Sigmoid colon (tissue), 7 donors: Measurements from ENCODE around the gene SUSD1. TPM values are rescaled to one million over a fixed set of nuclear protein-coding genes. Genes with fewer than 3 reads are reported as not detected.
A peak's percentile ranks its signal among the peaks of the same experiment; 100 is the strongest.

Source experiments
- DNase-seq: peaks from one replicate; pipeline ENCODE4 v3.0.0-alpha.2; 2019
- H3K27ac ChIP-seq, 4 donors: fragments of 200-600 bp; sonication (generic); one replicate each; pipeline ENCODE4 v1.5.1; 2016 to 2019; ENCODE audit warnings: mild to moderate bottlenecking in 1 of 4
- H3K27me3 ChIP-seq, 3 donors: fragments of 200-600 bp; sonication (generic); one replicate each; pipeline ENCODE4 v1.5.1; 2019; ENCODE audit warnings: mild to moderate bottlenecking in 1 of 3
- H3K36me3 ChIP-seq, 4 donors: fragments of 200-600 bp; sonication (generic); one replicate each; pipeline ENCODE4 v1.5.1; 2016 to 2019
- H3K4me1 ChIP-seq, 4 donors: fragments of 200-600 bp; sonication (generic); one replicate each; pipeline ENCODE4 v1.5.1; 2017 to 2019
- H3K4me3 ChIP-seq, 4 donors: fragments of 200-600 bp; sonication (generic); one replicate each; pipeline ENCODE4 v1.5.1; 2017 to 2019; ENCODE audit warnings: mild to moderate bottlenecking in 2 of 4, moderate library complexity in 1 of 4
- H3K9me3 ChIP-seq, 4 donors: fragments of 200-600 bp in 3 of 4; sonication (generic) in 3 of 4; one replicate each; pipeline versions ENCODE4 v1.5.1 to v1.6.1; 2013 to 2019
- EP300 ChIP-seq, 4 donors: sonication (generic); formaldehyde crosslinking; IDR thresholded peaks; one replicate each; pipeline ENCODE4 v1.6.1; 2017; ENCODE audit warnings: antibody characterized with exemption in 4 of 4
- POLR2A ChIP-seq, 2 donors: fragments of 450-650 bp; IDR thresholded peaks; one replicate each; pipeline ENCODE4 v1.6.1; 2016; ENCODE audit warnings: antibody characterized with exemption in 2 of 2, mild to moderate bottlenecking in 2 of 2, moderate library complexity in 2 of 2
- POLR2AphosphoS5 ChIP-seq, 4 donors: sonication (generic); formaldehyde crosslinking; IDR thresholded peaks; one replicate each; pipeline ENCODE4 v1.6.1; 2017; ENCODE audit warnings: antibody characterized with exemption in 4 of 4
- WGBS, 2 donors: extraction: QIAGEN DNeasy Blood & Tissue Kit; methylation state at CpG; one replicate each; pipeline ENCODE4 v1.1.7; 2013; 5-methylcytosine and 5-hydroxymethylcytosine counted together
- intact Hi-C: fragments of 100-400 bp; cut with DNase I; formaldehyde crosslinking; loops from one replicate; pipeline ENCODE4 v1.15.1; 2023
- polyA plus RNA-seq, 3 donors: library from polyadenylated mRNA; stranded (reverse); fragments of 200-250 nt; gene quantifications; one replicate each; pipeline ENCODE4 v1.2.3, GENCODE V29; 2013
- total RNA-seq, 4 donors: library from RNA; depleted of rRNA; stranded (reverse); fragments of >200 nt; gene quantifications; one replicate each; pipeline ENCODE4 v1.1.0, GENCODE V29; 2016
- TF ChIP-seq, protein P1 (sequence below), 4 experiments: fragments of 450-650 bp in 3 of 4; fragments of 200-600 bp in 1 of 4; IDR thresholded peaks; one replicate each; pipeline ENCODE4 v1.5.1; 2016 to 2019; ENCODE audit warnings: antibody characterized with exemption in 4 of 4, mild to moderate bottlenecking in 3 of 4, moderate library complexity in 2 of 4
- donor health status: healthy with polysubstance abuse.
- donor health status: Bipolar disorder and iron deficiency.
- donor health status: healthy.

SUSD1 gene
- total and polyA plus RNA-seq, 7 donors, result 1.8 to 10.7 (median 4.7) TPM

DNA sequence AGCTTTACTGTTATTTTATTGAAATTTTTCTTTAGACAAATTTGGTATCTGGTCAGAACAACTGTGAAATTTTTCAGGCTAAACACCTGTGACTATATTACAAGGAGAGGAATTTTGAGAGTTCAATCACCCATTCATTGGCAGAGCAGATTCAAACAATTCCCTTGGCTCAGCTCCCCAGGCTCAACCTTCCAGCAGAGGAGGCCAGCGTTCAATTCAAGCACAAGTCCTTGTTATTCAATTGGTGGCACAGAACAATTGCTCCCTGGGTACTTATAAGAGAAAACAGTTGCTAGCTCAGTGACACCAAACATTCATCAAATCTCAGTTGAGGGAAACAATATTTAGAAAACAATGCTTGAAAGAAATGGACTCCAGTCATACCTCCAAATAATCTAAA is 83.3 kb downstream of the SUSD1 start:
- WGBS, 2 donors, result 35 to 44% methylated on average over 1 of the region's 1 CpG
- no peaks in the 10 kb centered on the region for H3K36me3 ChIP-seq
- intact Hi-C loops, result loop anchor here (10.0 kb wide), 1 partner anchor 57 kb away; no protein-coding TSS in a partner anchor
- H3K9me3 ChIP-seq, result no peaks in the 10 kb centered on the region
- H3K4me1 ChIP-seq, result no peaks in the 10 kb centered on the region
- TF ChIP-seq POLR2A (IDR thresholded peaks at IDR 0.05) (no peak), EP300 (IDR thresholded peaks at IDR 0.05) (no peak), POLR2AphosphoS5 (IDR thresholded peaks at IDR 0.05) (no peak)
- TF ChIP-seq, protein P1, sequence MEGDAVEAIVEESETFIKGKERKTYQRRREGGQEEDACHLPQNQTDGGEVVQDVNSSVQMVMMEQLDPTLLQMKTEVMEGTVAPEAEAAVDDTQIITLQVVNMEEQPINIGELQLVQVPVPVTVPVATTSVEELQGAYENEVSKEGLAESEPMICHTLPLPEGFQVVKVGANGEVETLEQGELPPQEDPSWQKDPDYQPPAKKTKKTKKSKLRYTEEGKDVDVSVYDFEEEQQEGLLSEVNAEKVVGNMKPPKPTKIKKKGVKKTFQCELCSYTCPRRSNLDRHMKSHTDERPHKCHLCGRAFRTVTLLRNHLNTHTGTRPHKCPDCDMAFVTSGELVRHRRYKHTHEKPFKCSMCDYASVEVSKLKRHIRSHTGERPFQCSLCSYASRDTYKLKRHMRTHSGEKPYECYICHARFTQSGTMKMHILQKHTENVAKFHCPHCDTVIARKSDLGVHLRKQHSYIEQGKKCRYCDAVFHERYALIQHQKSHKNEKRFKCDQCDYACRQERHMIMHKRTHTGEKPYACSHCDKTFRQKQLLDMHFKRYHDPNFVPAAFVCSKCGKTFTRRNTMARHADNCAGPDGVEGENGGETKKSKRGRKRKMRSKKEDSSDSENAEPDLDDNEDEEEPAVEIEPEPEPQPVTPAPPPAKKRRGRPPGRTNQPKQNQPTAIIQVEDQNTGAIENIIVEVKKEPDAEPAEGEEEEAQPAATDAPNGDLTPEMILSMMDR (IDR thresholded peaks at IDR 0.05), result no peak
- H3K27ac ChIP-seq, result no peak overlapping the region
- no peaks in the 10 kb centered on the region for H3K27me3 ChIP-seq
- no peak for DNase-seq
- no peak overlapping the region for H3K4me3 ChIP-seq

DNA sequence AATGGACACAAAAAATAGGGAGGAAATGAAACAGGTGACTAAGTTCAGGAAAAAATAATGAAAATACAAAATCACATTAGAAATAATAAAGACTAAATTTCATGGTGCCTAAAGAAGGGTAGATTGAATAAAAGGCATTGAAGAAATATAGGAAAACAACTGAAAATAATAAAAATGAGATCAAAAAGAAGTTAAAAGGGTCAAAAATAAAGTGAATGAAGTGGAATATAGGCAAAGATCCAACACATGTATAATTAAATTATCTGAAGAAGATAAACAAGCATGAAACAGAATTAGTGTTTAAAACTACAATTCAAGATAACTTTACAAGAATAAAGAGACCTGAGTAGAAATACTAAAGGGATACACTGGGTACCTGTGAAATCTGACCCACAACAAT is 87.6 kb downstream of the SUSD1 start:
- H3K4me3 ChIP-seq, result no peak overlapping the region
- no peak overlapping the region for H3K27ac ChIP-seq
- intact Hi-C loops, result no loop called here
- DNase-seq, result no peak
- H3K4me1 ChIP-seq, result no peaks in the 10 kb centered on the region
- no peaks in the 10 kb centered on the region for H3K9me3 ChIP-seq
- H3K27me3 ChIP-seq, result no peaks in the 10 kb centered on the region
- no peak for TF ChIP-seq POLR2A (IDR thresholded peaks at IDR 0.05)
- TF ChIP-seq POLR2AphosphoS5 (IDR thresholded peaks at IDR 0.05), result no peak
- no peak for TF ChIP-seq EP300 (IDR thresholded peaks at IDR 0.05)
- TF ChIP-seq, protein P1 (IDR thresholded peaks at IDR 0.05), result no peak
- no peaks in the 10 kb centered on the region for H3K36me3 ChIP-seq

DNA sequence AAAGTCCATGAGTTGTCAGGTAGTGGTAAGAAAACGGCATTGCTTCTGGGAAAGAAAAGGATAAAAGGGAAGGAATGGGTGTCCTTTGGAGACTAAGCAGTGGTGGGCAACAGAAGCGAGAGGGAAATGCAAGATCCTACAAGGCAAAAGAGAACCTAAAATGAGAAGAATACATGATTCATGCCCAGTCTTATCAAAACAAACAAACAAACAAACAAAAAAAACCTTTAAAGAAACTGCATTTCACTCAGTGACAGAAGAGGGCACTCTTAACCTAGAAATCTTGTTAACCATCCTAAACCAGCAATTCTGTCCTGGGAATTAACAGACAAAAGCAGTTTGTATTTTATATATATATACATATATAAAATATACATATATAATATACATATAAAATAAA is 88.5 kb downstream of the SUSD1 start:
- no peak for DNase-seq
- TF ChIP-seq EP300 (IDR thresholded peaks at IDR 0.05) (no peak), POLR2A (IDR thresholded peaks at IDR 0.05) (no peak), POLR2AphosphoS5 (IDR thresholded peaks at IDR 0.05) (no peak)
- TF ChIP-seq, protein P1 (IDR thresholded peaks at IDR 0.05), result peak in 2 of 4 experiments; percentile 14 to 23
- Histone ChIP-seq H3K9me3 (no peaks in the 10 kb centered on the region), H3K36me3 (no peaks in the 10 kb centered on the region), H3K4me1 (no peaks in the 10 kb centered on the region), H3K27ac (no peak overlapping the region), H3K4me3 (no peak overlapping the region), H3K27me3 (no peaks in the 10 kb centered on the region)
- intact Hi-C loops, result no loop called here
- 83 to 84% methylated on average over 2 of the region's 2 CpGs for WGBS, 2 donors

DNA sequence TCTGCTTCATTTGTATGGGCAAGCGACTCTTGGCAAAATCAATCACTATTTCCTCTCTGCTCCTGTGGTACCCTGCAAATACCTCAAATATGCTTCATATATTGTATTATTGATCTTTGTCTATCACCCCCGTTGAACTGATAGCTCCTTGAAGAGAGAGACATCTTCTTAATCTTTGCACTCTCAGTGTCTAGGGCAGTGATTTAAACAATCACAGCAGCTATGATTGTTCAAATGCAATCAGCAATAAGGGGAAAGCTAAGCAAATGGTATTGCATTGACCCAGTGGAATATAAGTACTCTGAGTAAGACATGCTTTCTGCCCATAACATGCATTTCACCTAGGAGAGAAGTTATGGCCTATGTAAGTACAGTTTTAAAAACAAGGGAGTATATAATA is 90.2 kb downstream of the SUSD1 start:
- no peaks in the 10 kb centered on the region for H3K4me1 ChIP-seq
- WGBS, 2 donors, result 50 to 74% methylated on average over 2 of the region's 2 CpGs
- no peak overlapping the region for H3K27ac ChIP-seq
- intact Hi-C loops, result no loop called here
- DNase-seq, result no peak
- H3K36me3 ChIP-seq, result no peaks in the 10 kb centered on the region
- no peak overlapping the region for H3K4me3 ChIP-seq
- H3K9me3 ChIP-seq, result no peaks in the 10 kb centered on the region
- TF ChIP-seq POLR2AphosphoS5 (IDR thresholded peaks at IDR 0.05), result no peak
- TF ChIP-seq EP300 (IDR thresholded peaks at IDR 0.05), result no peak
- TF ChIP-seq POLR2A (IDR thresholded peaks at IDR 0.05), result no peak
- TF ChIP-seq, protein P1 (IDR thresholded peaks at IDR 0.05), result no peak
- no peaks in the 10 kb centered on the region for H3K27me3 ChIP-seq

DNA sequence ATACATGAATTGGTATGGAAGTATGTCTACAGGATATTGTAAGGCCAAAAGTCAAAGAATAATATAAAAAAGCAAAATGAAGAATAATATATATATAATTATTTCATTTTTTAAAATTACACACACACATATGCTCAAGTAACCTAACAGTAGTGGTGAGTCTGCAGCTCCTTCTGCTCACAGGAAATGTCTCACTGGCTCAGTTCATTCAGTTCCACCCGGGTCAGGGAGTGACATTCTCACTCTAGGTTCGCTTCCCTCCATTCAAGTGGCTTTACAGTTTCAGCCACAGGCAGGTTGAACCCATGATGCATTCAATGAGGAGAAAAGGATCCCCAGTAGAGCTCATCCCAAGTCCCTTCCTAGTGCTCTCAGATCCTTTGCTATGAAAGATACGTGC is 90.8 kb downstream of the SUSD1 start:
- DNase-seq, result no peak

More for the DNA sequence above, 90.8 kb downstream of the SUSD1 start:
- Histone ChIP-seq H3K27me3 (no peaks in the 10 kb centered on the region), H3K36me3 (no peaks in the 10 kb centered on the region), H3K4me3 (no peak overlapping the region), H3K9me3 (no peaks in the 10 kb centered on the region), H3K4me1 (no peaks in the 10 kb centered on the region), H3K27ac (no peak overlapping the region)
- 58 to 74% methylated on average over 3 of the region's 3 CpGs for WGBS, 2 donors
- TF ChIP-seq POLR2A (IDR thresholded peaks at IDR 0.05) (no peak), EP300 (IDR thresholded peaks at IDR 0.05) (no peak), POLR2AphosphoS5 (IDR thresholded peaks at IDR 0.05) (no peak)
- TF ChIP-seq, protein P1 (IDR thresholded peaks at IDR 0.05), result no peak
- intact Hi-C loops, result no loop called here
